HG03280 (cell line): ENCODE data around the gene MCRS1.

Experiments
- ATAC-seq: cut with Tn5 transposase; IDR thresholded peaks from one replicate; pipeline ENCODE4 v1.9.1; 2021; ENCODE audit warnings: mild to moderate bottlenecking, moderate library complexity; ENCODE audit not compliant: unreplicated experiment

The MCRS1 gene

DNA sequence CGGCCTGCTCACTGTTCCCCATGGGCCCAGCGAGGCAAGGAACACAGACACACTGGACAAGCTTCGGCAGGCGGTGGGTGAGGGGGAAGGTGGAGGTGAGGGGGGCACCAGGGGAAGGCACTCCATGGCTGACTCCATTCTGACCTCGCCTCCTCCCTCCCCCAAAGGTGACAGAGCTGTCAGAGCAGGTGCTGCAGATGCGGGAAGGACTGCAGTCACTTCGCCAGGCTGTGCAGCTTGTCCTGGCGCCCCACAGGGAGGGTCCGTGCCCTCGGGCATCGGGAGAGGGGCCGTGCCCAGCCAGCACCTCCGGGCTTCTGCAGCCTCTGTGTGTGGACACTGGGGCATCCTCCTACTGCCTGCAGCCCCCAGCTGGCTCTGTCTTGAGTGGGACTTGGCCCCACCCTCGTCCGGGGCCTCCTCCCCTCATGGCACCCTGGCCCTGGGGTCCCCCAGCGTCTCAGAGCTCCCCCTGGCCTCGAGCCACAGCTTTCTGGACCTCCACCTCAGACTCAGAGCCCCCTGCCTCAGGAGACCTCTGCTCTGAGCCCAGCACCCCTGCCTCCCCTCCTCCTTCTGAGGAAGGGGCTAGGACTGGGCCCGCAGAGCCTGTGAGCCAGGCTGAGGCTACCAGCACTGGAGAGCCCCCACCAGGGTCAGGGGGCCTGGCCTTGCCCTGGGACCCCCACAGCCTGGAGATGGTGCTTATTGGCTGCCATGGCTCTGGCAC is 10.6 kb downstream of the MCRS1 start:
- no peak for ATAC-seq

DNA sequence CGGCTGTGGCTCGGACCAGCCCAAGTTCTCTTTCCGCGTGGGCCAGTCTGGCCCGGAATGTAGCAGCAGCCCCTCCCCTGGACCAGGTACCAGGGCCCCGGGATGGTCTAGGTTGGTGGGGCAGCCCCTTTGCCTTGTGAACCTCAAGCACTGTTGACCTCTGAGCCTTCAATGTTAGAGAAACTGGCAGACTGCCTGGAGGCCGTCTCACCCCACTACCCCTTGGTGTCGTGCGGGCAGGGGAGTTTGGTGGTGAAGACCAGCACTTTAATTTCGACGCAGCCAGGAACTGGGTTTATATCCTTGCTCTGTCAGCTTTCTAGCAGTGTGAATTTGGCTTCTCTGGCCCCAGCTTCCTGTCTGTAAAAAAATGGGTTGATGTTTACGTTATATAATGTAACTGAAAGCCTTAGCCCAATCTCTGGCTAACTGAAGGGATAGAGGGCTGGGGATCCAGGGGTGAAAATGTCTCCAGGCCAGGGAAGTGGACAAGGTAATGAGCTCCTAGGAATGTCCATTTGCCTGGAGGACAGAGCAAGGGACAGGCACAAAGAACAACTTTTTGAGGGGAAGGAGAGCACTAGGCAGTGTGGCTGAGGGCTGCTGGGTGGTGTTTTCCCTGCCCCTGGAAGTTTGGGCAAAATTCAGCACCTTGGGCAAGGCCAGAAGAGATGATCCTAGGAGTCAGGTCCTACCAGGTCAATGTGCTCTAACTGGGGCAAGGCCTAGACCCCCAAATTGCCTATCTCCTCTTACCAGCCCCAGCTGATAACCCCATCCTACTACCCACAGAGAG is 11.4 kb downstream of the MCRS1 start:
- ATAC-seq = no peak

DNA sequence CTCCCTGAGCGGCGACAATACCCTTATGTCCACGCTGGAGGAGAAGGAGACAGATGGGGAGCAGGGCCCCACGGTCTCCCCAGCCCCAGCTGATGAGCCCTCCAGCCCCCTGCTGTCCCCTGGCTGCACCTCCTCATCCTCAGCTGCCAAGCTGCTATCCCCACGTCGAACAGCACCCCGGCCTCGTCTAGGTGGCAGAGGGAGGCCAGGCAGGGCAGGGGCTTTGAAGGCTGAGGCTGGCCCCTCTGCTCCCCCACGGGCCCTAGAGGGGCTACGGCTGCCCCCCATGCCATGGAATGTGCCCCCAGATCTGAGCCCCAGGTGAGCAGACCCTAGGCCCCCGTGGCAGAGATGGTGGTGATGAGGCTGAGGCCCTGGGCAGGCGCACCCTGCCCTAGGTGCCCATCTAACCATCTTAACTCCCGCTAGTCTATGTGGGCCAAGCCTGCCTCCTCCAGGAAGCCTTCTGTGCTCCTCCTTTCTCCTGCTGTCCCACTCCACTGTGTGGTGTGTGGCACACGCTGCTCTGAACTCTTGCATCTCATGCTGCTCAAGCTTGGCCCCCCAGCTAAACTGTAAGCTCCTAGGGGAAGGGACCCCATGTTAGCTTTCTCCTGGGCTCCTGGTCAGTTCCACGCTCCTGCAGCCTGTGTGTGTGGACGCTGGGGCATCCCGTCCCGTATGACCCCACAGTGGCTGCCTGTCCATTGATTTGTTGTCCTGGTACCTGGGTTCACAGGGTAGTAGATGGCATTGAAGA is 12.1 kb downstream of the MCRS1 start:
- ATAC-seq = no peak

DNA sequence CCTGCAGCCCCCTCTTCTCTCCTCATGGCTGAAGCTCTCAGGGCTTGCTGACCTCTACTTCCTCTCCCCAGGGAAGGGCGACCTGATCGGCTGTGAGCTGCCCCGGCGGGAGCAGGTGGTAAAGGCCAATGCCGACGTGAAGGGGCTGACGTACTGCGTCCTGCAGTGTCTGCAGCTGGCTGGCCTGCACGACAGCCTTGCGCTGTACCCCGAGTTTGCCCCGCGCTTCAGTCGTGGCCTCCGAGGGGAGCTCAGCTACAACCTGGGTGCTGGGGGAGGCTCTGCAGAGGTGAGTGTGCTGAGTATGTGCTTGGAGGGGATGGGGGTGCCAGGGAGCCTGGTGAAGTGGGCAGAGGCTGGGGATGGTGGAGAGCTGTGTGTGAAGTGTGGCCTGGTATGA is 13.7 kb downstream of the MCRS1 start:
- no peak for ATAC-seq

DNA sequence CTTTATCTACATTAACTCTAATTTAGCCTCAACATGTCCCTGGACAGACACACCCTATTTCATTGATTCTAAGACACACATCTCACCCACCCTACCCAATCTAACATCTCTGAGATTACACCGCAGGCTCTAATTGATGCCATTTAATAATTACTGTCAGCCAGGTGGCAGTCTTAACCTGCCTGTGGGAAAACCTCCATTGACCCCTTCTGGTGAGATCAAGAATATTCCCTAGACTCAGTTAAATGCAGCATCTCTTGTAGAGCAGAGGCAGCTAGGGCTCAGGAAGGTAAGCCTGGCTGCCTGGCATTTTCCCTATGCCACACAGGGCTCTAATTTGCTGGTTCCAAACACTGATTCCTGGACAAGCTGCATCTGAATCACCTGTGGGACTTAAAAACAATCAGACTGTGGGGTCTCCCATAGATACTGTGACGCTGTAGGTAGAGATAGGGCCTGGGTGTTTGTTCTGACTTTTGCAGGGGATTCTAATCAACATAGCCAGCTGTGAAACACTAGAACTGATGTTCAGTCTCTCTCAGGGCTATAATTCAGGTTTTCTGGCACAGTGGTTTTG is 14.3 kb downstream of the MCRS1 start:
- ATAC-seq = no peak

DNA sequence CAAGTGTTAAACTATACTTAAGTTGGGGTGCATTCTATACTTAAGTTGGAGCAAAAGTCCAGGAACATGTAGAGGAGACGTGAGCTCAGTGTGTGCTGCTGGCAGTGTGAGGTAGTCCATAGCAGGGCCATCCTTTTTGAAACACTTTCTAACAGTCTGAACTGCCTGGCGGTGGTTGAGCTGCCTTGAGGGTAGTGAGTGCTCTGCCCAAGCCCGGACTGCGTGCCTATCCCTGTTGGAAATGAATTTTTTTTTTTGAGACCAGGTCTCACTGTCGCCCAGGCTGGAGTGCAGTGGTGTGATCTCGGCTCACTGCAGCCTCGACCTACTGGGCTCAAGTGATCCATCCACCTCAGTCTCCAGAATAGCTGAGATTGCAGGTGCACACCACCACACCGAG is 15.0 kb downstream of the MCRS1 start:
- no peak for ATAC-seq

DNA sequence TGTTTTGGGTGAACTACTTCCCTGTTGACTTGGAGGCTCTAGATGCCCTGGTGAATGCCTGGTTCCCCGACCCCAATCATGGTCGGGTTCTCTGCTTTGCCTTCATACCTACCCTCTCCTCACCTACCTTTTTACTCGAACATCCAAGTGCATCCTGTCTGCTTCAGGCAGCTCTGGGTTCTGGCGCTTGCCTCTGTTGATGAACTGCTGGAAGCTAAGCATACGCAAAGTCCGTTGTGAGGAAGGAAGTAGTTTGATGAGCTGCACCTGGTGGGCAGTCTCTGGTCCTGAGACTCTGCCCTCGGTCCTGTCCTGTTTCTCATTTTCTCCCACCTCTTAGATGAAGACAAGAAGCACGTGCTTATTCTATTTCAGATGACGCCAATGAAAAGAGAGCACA is 15.5 kb downstream of the MCRS1 start:
- ATAC-seq = no peak

DNA sequence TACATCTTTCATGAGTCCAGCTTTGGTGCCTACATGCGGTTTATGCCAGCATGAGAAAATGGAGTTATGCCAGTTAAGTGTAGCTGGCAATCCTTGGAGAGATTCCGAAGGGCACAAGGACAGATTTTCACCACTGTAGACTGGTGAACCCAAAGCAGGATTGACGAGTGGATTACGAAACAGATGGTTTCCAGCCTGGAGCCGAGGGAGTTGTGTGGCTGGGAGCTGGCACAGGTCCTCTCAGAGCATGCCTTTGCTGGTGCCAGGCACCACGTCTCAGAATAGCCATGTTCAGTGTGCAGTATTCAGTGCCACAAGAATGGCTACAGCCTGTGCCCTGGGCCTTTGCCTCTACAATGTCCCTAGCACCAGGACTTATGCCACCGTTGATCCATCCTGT is 15.9 kb downstream of the MCRS1 start:
- no peak for ATAC-seq

DNA sequence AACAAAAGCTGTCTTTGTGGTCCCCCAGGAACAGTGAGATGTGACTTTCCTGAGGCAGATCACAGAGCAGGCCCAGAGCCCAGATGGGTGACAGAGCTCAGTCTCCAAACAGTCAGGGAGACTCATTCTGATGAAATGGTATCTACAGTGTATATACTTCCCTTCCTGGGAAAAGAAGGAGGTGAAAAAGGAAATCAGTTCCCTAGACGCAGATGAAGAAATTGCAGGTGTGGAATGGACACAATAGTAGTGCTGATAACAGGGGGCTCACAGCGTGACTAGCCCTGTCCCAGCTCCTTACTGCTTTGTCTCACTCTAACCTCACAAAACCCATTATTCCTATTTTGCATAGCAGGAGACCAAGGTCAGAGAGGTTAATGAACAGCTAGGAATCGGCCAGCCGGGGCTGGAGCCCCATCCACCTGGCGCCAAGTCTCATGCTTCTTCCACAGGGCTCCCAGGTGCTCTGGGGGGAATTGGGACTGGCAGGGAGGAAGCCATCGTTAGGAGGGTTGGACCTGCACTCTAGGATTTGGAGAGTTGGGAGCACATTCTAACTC is 17.2 kb downstream of the MCRS1 start:
- no peak for ATAC-seq

DNA sequence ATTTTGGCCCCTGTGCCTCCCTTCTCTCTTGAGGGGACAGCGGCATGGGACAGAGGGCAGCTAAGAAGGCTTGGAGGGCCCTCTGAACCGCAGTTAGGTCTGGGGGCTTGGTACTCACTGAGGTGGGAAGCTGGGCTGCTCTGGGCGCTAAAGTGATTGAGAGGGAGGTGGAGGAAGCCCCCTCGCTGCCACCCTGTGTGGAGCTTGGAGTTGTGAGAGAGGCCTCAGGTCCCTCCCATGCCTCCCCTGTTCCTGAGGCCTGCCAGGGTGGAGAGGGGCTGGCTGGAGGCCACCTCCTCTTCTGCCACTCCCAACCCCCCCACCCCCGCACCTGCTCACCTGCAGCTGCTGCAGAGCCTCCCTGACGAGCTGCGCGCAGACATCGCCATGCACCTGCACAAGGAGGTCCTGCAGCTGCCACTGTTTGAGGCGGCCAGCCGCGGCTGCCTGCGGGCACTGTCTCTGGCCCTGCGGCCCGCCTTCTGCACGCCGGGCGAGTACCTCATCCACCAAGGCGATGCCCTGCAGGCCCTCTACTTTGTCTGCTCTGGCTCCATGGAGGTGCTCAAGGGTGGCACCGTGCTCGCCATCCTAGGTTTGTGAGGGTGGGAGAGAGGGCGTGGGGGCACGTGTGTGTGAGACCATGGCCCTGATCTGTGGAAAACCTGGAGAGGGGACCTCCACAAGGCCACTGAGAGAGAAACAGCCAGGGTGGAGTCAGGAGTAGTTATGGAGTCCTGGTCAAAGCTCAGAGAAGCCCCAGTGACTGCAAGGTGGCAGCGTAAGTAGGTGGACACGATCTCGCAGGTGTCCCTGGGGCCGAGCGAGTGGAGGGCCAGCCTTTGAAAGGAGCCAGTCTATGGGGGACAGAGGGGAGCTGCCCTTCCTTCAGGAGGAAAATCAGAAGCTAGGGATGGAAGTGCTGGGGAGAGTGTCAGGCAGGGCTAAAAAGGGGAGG is 17.9 kb downstream of the MCRS1 start:
- ATAC-seq = no peak

DNA sequence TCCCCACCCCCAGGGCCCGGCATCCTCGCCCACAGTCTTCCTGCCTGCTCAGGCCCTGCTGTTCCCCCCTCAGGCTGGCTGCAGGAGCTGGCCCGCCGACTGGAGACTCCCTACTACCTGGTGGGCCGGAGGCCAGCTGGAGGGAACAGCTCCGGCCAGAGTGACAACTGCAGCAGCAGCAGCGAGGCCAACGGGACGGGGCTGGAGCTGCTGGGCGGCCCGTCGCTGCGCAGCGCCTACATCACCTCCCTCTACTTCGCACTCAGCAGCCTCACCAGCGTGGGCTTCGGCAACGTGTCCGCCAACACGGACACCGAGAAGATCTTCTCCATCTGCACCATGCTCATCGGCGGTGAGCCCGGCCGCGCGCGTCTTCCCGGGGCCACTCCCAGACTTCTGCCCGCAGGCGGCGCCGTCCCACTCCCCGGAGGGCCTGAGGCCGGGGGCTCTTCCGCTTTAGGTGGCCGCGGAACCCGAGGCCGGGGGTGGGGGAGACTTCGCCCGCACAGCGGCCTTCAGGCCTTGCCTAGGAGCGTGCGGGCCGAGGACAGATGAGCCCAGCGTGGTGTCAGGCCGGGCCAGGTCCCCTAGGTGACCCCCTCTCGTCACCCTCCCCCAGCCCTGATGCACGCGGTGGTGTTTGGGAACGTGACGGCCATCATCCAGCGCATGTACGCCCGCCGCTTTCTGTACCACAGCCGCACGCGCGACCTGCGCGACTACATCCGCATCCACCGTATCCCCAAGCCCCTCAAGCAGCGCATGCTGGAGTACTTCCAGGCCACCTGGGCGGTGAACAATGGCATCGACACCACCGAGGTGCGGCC is 18.9 kb downstream of the MCRS1 start:
- ATAC-seq = no peak

DNA sequence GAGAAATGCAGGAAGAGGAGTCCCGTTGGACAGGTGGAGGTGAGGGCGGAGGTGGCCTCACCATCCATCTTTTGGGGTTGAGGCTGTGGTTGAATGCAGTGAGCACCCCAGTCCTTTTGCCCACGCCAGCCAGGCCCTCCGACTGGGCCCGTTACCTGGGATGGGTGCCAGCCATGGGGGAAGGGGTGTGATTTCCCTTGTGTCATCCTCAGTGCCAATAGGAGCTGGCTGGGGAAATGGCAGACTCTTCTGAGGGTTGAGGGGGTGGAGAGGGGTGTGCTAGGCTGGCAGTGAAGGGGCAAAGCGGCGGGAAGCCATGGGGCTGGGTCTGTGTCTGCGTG is 19.5 kb downstream of the MCRS1 start:
- ATAC-seq = no peak

DNA sequence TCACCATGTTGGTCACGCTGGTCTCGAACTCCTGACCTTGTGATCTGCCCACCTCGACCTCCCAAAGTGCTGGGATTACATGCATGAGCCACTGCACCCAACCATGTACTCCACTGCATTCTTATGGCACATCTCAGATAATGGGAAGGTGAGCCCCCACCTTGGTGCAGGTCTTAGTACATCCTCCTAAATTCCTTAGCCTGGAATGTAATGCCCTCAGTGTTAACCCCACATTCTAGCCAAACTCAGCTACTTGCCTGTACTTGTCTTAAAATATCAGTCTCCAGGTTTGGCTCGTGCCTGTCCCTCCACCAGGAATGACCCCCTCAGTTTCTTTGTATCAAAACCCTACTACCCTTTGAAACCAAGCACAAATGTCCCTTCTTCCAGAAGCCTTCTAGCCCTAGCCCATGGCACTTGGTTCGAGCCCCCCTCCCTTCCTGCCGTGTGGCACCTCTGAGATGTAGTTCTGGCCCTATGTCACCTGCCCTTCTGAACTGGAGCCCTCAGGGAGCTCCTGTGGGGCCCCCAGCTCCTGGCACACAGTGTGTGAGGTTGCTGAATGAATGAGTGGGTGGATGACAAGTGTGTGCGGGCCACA is 20.8 kb downstream of the MCRS1 start:
- ATAC-seq = no peak

DNA sequence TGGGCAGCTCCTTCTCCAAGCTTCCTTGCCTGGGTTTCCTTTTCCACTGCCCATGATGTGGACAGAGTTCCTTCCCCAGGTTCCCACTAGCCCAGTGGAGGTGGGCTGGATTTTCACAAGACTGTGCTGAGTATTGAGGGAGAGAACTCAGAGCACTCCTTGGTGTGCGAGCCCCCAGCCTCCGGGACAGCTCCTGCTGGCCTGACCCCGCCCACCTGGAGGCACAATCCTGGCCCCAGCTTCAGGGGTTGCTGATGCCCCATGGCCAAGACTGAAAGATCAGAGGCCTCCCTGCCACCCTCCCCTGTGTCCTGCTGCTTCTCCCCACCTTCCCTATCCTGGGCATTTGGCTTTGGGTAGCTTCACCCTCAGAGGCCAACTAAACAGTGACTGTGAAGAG is 21.5 kb downstream of the MCRS1 start:
- no peak for ATAC-seq

DNA sequence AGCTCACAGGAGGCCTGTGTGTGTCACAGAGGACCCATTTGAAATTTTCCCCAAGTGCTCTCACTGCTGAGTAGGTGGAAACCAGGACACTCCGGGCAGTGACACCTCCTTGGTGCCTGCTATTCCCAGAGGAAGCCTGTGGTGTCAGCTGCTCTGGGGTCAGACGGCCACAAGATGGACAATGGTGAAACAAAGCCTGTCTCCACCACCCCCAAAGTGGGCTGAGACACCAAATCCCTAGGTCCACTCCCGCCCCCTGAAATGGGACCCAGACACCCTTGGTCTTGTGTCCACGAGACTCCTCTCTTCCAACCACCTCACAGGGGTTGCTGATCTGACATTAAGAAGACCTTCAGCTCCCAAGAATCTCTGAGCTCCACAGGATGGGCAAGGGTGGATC is 22.1 kb downstream of the MCRS1 start:
- ATAC-seq = no peak

DNA sequence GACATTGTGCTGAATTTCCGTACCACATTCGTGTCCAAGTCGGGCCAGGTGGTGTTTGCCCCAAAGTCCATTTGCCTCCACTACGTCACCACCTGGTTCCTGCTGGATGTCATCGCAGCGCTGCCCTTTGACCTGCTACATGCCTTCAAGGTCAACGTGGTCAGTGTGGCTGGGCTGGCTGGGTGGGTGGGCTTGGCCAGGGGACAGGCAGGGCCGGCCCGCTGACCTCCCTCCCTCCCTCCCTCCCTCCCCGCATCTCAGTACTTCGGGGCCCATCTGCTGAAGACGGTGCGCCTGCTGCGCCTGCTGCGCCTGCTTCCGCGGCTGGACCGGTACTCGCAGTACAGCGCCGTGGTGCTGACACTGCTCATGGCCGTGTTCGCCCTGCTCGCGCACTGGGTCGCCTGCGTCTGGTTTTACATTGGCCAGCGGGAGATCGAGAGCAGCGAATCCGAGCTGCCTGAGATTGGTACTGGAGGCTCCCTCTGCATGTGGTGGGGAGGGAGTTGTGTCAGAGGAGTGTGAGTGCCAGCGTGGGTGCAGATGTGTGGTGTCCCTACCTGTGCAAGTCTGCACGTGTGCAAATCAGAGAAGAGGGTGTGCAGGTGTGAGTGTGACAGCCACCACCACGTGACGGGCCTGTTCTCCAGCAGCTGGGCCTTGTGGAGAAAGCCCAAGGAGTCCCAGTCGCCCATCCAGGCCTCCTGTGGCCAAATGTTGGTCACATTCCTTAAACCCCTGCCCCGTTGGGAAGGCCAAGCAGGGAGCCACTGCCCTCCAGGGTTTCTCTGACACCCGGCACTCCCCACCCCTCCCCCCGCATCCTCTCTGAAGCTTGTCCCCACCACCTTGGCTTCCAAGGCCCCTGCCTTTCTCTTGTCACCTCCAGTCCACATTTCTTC is 23.8 kb downstream of the MCRS1 start:
- ATAC-seq = no peak

DNA sequence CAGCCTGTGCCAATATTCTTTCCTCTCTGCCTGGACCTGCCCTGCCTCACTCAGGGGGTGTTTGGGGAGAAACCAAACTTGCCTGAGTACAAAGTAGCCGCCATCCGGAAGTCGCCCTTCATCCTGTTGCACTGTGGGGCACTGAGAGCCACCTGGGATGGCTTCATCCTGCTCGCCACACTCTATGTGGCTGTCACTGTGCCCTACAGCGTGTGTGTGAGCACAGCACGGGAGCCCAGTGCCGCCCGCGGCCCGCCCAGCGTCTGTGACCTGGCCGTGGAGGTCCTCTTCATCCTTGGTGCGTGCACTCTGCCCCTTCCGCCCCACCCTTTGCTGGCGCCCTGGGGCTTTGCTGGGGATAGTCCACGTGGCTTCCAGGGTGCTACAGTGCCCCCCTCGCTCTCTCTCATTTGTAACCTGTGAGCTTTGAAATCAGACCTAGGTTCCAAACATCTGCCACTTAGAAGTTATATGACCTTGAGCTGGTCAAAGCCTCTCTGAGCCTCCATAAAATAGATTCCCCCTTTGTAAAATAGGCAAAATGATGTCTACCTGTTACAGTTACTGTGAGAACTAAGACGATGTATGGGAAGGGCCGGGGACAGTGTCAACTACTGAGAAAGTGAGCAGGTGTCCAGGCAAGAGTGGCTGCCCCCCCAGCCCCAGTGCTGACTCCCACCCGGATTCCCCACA is 24.6 kb downstream of the MCRS1 start:
- no peak for ATAC-seq
